ENCODE measurements around the gene ZER1. TPM values are rescaled to one million over a fixed set of nuclear protein-coding genes. Genes with fewer than 3 reads are reported as not detected.
"Not testable (repeated sequence)": the region's sequence is repeated elsewhere in the genome, so short reads cannot be mapped to it uniquely, and the experiment has no call there.

Gene ZER1
- total RNA-seq, 1 experiment from 2014 or later = 15.4 TPM

DNA sequence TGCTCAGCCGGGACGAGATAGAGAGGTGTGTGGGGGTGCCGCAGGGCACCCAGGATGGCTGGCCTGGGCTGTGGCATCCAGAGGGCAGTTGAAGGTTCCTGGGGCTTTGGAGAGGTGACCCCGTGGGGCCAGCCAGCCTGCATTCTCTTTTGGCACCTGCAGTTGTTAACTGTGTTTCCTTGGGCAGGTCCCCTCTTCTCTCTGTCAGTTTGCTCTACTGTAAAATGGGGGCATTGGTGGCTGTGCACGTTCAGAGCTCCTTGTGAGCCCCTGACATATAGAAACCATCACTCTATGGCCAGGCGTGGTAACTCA, 56.3 kb downstream of the ZER1 start:
- no peak for DNase-seq (ENCODE audit: low read depth)

GRCh38 chr9:128714586-128715435, 56.9 kb downstream of the ZER1 start:
- no peak for DNase-seq (ENCODE audit: low read depth)

DNA sequence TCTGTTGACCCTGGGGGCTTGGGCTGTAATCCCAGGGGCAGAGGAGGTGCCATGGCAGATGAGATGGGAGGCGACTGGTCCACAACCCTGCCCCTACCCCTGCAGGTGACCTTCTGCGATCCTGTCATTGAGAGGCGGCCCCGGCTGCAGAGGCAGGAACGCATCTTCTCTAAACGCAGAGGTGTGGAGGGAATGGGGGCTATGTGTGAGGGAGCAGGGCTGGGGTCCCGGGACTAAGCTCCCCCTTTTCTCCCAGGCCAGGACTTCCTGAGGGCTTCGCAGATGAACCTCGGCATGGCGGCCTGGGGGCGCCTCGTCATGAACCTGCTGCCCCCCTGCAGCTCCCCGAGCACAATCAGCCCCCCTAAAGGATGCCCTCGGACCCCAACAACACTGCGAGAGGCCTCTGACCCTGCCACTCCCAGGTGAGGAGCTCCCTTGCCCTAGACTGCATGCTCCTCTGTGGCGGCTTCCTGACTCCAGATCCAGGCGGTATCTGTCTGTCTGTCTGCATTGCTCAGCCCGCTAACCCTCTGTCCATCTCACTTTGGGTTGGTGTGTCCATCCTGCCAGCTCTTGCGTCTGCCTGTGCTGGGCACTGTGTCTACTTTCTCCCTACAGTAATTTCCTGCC, 57.7 kb downstream of the ZER1 start:
- no peak for DNase-seq (ENCODE audit: low read depth)

DNA sequence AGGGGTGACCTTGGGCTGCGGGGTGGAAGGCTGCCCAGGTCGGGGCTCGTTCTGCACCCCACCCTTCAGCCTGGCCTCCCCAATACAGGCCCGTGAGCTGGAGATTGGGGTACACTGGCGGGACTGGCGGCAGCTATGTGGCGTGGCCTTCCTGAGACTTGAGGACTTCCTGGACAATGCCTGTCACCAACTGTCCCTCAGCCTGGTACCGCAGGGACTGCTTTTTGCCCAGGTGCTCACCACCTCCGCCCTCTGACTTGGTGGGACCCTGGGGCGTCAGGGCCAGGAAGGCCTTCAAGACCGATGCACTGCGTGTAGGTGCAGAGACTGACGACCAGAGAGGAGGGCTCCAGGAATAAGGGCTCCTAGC, 58.3 kb downstream of the ZER1 start:
- no peak for DNase-seq (ENCODE audit: low read depth)

DNA sequence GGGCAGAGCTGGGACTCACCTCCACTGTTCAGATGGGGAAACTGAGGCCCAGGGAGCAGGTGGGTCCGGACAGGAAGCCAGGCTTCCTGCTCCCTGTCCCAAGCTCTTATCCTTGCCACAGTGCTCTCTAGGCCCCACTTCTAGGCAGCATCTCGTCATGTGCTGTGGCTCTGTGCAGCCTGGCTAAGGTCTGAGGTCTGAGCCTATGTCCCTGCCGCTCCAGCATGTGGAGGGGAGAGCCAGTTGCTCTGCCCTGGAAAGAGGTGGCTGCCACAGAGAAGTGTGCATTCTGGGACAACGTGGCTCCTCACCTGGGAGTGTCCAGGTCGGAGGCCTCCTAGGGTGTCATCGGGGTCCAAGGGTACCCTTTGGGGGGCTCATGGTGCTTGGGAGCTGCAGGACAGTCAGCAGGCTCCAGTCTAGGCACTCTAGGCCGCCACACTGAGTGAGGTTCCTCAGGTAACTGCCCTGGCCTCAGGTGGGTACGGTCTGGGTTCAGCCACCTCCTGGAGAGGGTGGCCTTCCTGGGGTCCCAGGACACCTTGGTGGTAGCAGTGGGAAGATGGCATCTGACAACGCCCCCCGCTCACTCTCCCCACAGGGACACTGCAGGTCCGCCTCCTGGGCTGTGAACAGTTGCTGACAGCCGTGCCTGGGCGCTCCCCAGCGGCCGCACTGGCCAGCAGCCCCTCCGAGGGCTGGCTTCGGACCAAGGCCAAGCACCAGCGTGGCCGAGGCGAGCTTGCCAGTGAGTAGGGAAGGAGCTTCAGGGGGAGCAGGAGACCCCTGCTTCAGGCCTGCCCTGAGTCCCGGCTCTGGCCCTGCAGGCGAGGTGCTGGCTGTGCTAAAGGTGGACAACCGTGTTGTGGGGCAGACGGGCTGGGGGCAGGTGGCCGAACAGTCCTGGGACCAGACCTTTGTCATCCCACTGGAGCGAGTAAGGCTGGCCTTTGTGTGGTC, 59.0 kb downstream of the ZER1 start:
- DNase-seq (ENCODE audit: low read depth) = no peak

GRCh38 chr9:128707446-128707845, 64.3 kb downstream of the ZER1 start:
- no peak for DNase-seq (ENCODE audit: low read depth)

- no peak for DNase-seq (ENCODE audit: low read depth)
Observed at GRCh38 chr9:128706671-128707381, 64.9 kb downstream of the ZER1 start.

DNA sequence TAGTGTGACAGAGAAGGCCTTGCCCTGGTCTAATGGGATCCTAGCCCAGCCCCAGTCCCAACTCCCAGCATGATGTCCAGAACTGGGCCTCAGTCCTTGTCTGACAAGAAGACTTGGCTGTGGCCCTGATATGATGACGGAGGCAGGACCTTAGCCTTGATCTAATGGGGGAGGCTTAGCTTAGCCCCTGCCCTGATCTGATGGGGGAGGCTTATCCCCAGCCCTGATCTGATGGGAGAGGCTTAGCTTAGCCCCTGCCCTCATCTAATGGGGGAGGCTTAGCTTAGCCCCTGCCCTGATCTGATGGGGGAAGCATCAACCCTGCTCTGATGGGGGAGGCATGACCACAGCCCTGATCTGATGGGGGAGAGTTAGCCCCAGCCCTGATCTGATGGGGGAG, 65.7 kb downstream of the ZER1 start:
- DNase-seq (ENCODE audit: low read depth) = no peak

DNA sequence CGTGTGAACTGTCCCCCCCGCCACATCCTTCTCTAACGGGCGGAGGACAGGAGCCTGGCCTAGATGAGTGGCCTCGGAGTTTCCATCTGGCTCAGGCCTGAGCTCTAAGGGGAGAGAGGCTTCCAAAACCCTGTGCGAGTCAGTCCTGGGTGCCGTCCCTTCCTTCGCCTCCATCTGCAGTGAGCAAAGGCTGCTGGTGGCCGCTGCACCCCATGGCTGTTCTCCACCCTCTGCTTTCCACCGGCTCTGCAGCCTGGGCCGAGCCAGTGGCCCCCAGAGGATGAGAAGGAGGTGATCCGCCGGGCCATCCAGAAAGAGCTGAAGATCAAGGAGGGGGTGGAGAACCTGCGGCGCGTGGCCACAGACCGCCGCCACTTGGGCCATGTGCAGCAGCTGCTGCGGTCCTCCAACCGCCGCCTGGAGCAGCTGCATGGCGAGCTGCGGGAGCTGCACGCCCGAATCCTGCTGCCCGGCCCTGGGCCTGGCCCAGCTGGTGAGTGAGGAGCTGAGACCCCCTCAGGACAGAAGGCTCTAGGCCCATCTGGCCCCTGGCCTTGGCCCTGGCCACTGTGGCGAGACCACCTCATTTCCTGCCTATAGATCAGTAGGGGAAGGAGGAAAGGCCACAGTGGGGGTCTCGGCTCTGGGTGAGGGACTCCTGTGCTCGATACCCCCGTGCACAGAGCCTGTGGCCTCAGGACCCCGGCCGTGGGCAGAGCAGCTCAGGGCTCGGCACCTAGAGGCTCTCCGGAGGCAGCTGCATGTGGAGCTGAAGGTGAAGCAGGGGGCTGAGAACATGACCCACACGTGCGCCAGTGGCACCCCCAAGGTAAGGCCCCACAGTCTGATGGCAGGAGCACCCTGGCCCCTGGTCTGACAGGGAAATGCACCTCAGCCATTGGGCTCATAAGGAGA, 66.4 kb downstream of the ZER1 start:
- DNase-seq (ENCODE audit: low read depth) = no peak

GRCh38 chr9:128704356-128704670, 67.4 kb downstream of the ZER1 start:
- DNase-seq (ENCODE audit: low read depth) = no peak

- DNase-seq (ENCODE audit: low read depth) = no peak
Observed at GRCh38 chr9:128703616-128704355, 67.9 kb downstream of the ZER1 start.

DNA sequence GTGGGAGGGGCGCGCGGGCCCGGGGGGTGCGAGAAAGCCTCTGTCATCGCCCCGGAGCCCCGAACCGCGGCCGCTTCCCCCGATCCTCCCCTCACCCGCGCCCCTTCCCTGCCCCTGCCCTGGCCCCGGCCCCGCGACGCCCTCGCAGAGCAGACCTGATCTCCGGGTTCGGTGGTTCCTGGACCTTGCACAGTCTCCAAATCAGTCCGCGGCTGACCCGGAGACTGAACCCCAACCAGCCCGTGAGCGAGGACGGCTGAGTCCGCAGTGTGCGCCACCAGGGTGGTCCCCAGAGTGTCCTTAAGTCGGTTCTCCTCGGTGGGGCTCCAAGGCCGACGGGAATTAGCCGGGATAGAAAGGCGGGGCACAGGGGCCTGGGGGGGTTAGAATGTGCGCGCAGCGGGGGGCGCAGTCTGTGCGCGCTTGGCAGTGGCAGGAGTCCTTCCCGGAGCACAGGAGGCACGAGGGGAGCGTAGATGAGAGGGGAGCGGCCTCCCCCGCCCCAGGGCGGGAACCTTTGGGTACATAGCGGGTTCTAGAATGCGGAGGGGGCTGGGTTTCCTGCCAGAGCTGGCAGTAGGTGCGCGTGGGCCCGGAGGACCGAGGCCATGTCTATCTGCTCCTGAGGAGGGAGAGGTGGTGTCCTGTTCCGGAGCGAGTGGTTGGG, 68.6 kb downstream of the ZER1 start:
- DNase-seq (ENCODE audit: low read depth) = peak; percentile 26

DNA sequence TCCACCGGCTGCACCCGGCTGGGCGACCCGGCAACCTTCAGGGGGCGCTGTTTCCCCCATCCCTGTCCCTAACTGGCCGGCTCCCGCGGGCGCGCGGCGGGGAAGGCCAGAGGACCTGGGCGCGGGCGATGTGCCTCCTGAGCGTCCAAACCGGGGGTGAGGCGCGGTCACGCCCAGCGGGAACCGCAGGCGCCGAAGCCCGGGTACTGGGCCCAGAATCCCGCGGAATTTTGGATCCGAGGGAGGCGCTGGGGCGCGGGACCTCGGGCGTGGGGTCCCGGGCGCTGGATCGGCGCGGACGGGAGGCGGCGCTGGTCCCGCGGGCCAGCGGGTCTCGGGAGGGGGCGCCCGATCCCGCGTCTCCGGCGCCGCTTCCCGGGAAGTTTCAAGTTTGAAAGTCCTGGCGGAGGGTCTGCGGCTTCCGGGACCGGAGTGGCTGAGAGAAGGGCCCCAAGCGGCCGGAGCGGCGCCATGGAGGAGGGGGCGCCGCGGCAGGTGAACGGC, 69.2 kb downstream of the ZER1 start, which contains the start of gene PKN3:
Gene PKN3 (plus strand): TSS at position 59 of the 504 bp plus-strand sequence. CDS start 413 bp downstream, at position 472.
- DNase-seq (ENCODE audit: low read depth) = peak; percentile 73

DNA sequence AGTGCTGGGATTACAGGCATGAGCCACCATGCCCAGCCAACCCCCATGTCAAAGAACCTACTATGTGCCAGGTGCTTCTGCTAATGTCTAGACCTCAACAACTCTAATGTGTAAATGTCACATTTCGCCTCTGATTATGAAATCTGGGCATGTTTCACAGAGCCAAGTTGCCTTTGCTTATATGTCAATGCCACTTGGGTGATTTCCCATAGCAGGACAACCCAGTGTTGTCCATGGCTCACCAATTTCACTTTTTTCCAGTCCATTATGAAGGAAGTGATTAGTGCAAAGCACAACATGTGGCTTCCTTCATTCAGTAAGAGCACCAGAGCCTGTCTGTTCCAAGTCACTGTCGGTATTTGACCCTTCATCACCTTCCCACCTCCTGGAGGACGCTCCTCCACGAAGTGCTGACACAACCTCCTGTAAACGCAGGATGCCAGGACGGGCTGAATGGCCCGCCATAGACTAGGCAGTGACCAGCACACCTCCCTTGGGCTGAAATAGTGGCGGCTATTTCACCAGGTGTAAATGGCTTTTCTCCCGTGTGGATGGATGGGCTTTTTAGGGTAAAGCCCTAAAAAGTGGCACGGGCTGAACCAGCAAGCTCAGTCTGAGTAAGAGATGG, 70.4 kb downstream of the ZER1 start:
- no peak for DNase-seq (ENCODE audit: low read depth)

- not testable (repeated sequence) for DNase-seq (ENCODE audit: low read depth)
Observed at GRCh38 chr9:128699096-128699795, 72.5 kb downstream of the ZER1 start.

- DNase-seq (ENCODE audit: low read depth) = no peak
Observed at GRCh38 chr9:128696923-128697707, 74.6 kb downstream of the ZER1 start.

GRCh38 chr9:128694344-128694743, 77.4 kb downstream of the ZER1 start:
- no peak for DNase-seq (ENCODE audit: low read depth)

Data from RPMI7951 (cell line).